Thoracic aorta (tissue), 2 donors: Measurements from ENCODE around the gene RXRG. TPM values are rescaled to one million over a fixed set of nuclear protein-coding genes. Genes with fewer than 3 reads are reported as not detected.

Experiments
- ATAC-seq: fragments of 150-250 bp; one replicate; pipeline ENCODE4 v1.8.0; 2017; ENCODE audit warnings: low read depth; ENCODE audit not compliant: insufficient number of reproducible peaks, low FRiP score
- DNase-seq: peaks from one replicate; pipeline ENCODE4 v3.0.0-alpha.2; 2020; ENCODE audit warnings: low spot score
- H3K27ac ChIP-seq, 2 donors: fragments of 200-600 bp; sonication (generic); 1 replicate in 1 of 2; 2 replicates in 1 of 2; pipeline ENCODE4 v1.5.1; 2016; ENCODE audit warnings: mild to moderate bottlenecking in 2 of 2, moderate library complexity in 2 of 2
- H3K27me3 ChIP-seq: fragments of 200-600 bp; sonication (generic); replicated peaks from 2 replicates; pipeline ENCODE4 v1.6.0; 2016; ENCODE audit warnings: mild to moderate bottlenecking; ENCODE audit not compliant: insufficient read depth
- H3K36me3 ChIP-seq: fragments of 200-600 bp; sonication (generic); one replicate; pipeline ENCODE4 v1.5.1; 2016
- H3K4me1 ChIP-seq, 2 donors: fragments of 200-600 bp; sonication (generic); 1 replicate in 1 of 2; 2 replicates in 1 of 2; pipeline versions ENCODE4 v1.5.1 to v1.6.0; 2016; ENCODE audit warnings: low read depth in 2 of 2, mild to moderate bottlenecking in 1 of 2; ENCODE audit not compliant: control insufficient read depth in 1 of 2
- H3K4me3 ChIP-seq: fragments of 200-600 bp; sonication (generic); 2 replicates; pipeline ENCODE4 v1.5.1; 2016; ENCODE audit warnings: mild to moderate bottlenecking
- H3K9me3 ChIP-seq: fragments of 200-600 bp; sonication (generic); 2 replicates; pipeline ENCODE4 v1.5.1; 2016
- total RNA-seq, 2 donors: library from RNA; depleted of rRNA; stranded (reverse); fragments of >200 nt; gene quantifications; one replicate each; pipeline versions ENCODE4 v1.1.0 to v1.2.3, GENCODE V29; 2016
- TF ChIP-seq, protein P1 (sequence below): fragments of 200-600 bp; sonication (generic); IDR thresholded peaks from one replicate; pipeline ENCODE4 v1.5.1; 2019; ENCODE audit warnings: antibody characterized with exemption

The RXRG gene
- total RNA-seq, 2 donors from 2014 or later = 2.8 TPM; not detected in 1

- peaks cover 9 to 45% of the 10 kb centered on the region in 2 donors for H3K4me1 ChIP-seq
Observed at GRCh38 chr1:165354739-165355138, 90.2 kb downstream of the RXRG start.

DNA sequence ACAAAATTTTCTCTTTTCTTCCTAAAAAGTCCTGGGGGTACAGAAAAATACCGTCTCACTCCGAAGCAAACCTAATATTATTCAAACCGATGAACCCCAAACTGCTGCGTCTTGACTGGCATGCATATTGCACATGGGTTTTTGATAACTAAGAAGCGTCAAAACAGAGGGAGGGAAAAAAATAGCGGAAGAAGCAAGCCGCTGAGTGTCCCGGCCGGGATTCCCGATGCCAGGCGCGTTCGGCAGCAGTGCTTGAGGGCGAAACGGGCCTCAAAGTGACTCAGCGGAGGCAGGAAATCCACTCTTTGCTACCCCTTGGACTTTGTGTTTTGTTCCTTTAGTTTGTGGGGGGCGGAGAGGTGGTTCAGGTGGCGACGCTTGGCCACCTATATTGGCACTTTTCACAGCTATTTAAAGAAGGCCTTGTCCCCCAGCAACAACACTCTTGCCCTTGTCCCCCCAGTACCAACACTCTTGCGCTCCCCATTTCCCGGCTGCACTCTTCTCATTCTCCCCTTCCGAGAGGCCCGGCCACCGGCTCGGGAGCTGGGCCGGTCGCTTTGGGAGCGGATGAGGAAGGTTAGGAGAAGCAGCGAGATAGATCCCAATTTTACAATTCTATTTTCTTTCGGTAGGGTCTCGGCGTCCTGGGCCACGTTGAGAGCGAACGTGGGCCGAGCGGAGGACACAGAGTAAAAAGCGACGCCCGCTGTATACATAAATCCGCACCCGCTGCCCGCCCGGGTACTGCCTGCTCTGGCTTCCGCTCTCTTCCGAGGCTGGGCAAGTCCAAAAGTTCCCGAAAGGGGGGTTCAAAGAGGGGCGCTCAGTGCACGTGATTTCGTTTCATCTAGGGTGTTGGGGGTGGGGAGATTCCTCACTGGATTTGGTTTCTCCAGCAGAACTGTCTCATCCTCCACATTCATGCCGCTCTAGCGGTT, 90.9 kb downstream of the RXRG start:
- no peak overlapping the region for H3K4me3 ChIP-seq
- TF ChIP-seq, protein P1, sequence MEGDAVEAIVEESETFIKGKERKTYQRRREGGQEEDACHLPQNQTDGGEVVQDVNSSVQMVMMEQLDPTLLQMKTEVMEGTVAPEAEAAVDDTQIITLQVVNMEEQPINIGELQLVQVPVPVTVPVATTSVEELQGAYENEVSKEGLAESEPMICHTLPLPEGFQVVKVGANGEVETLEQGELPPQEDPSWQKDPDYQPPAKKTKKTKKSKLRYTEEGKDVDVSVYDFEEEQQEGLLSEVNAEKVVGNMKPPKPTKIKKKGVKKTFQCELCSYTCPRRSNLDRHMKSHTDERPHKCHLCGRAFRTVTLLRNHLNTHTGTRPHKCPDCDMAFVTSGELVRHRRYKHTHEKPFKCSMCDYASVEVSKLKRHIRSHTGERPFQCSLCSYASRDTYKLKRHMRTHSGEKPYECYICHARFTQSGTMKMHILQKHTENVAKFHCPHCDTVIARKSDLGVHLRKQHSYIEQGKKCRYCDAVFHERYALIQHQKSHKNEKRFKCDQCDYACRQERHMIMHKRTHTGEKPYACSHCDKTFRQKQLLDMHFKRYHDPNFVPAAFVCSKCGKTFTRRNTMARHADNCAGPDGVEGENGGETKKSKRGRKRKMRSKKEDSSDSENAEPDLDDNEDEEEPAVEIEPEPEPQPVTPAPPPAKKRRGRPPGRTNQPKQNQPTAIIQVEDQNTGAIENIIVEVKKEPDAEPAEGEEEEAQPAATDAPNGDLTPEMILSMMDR = no peak
- no peak for ATAC-seq
- H3K36me3 ChIP-seq = no peaks in the 10 kb centered on the region
- peaks cover 21% of the 10 kb centered on the region for H3K27me3 ChIP-seq
- H3K27ac ChIP-seq = no peak overlapping the region
- DNase-seq = no peak
- H3K9me3 ChIP-seq = no peaks in the 10 kb centered on the region
- peaks cover 9 to 45% of the 10 kb centered on the region in 2 donors for H3K4me1 ChIP-seq

More at GRCh38 chr1:165354739-165355138, 90.2 kb downstream of the RXRG start:
- no peaks in the 10 kb centered on the region for H3K9me3 ChIP-seq
- H3K27me3 ChIP-seq = peaks cover 13% of the 10 kb centered on the region
- no peak overlapping the region for H3K27ac ChIP-seq
- no peaks in the 10 kb centered on the region for H3K36me3 ChIP-seq
- DNase-seq (no peak), ATAC-seq (no peak)
- TF ChIP-seq, protein P1 = no peak
- H3K4me3 ChIP-seq = no peak overlapping the region

DNA sequence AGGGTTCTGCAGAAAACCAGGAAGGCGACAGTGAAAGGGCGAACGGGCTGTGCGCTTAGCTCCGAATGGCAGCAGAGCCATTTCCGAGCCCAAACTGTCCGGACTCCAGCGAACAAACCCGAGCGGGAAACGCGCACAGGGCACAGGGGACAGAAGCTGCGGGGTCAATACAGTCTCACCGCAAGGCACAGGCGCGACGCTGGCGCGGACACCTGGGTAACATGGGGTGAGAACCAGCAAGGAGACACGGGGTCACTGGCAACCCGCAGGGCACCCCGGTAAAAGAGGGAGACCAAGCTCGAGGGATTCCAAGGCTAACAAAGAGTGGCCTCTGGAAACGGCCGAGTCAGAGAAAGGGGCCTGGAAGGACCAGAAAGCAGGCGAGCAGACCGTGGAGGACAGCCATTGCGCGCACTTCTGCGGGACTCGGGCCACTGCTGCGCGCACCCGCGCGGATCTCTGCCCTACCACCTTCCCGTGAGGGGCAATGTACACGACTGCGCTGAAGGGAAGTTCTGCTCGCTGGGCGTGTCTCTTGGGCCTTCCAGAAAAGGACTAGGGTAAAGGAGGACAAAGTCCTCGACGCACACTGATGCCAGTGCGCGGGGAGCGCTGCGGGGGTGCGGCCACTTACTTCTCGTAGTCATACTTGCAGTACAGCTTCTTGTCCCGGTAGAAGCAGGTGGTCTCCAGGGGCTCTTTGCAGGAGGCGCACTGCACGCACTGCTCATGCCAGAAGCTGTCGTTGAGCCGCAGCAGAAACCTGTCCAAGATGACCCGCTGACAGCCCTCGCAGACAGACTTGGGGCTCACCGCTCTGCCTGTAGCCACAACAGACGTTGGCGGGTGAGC, 92.3 kb downstream of the RXRG start:
- ATAC-seq = no peak
- Histone ChIP-seq H3K4me1 (peaks cover 9 to 45% of the 10 kb centered on the region in 2 donors), H3K4me3 (no peak overlapping the region), H3K36me3 (no peaks in the 10 kb centered on the region), H3K27me3 (peaks cover 22% of the 10 kb centered on the region), H3K9me3 (no peaks in the 10 kb centered on the region), H3K27ac (no peak overlapping the region)
- TF ChIP-seq, protein P1 = no peak
- no peak for DNase-seq

GRCh38 chr1:165351863-165352441, 93.0 kb downstream of the RXRG start:
- H3K27me3 ChIP-seq = peaks cover 22% of the 10 kb centered on the region
- ATAC-seq (no peak), DNase-seq (no peak)
- no peak overlapping the region for H3K4me3 ChIP-seq
- peaks cover 9 to 45% of the 10 kb centered on the region in 2 donors for H3K4me1 ChIP-seq
- H3K36me3 ChIP-seq = no peaks in the 10 kb centered on the region
- TF ChIP-seq, protein P1 = no peak
- H3K27ac ChIP-seq = no peak overlapping the region
- no peaks in the 10 kb centered on the region for H3K9me3 ChIP-seq

Other genes with a start within 250 kb of the RXRG start
- gene LMX1A, start 88.4 kb downstream of the RXRG start, total RNA-seq = under 1 TPM in 1 of 2 donors, not detected in 1; 0.68 TPM
- not detected for gene LRRC52, start 98.9 kb upstream of the RXRG start, total RNA-seq
- 100 to 1,000 TPM; 160 to 252 TPM for gene MGST3, start 186.1 kb upstream of the RXRG start, total RNA-seq